CD4-positive, alpha-beta T cell treated with Interleukin-10 for 1 hour (primary cell): ENCODE results near the gene COPS9.

Experiments
- DNase-seq: peaks from one replicate; pipeline ENCODE4 v3.0.0-alpha.2; 2020

The COPS9 gene

GRCh38 chr2:240106765-240107476 lies 29.2 kb downstream of the COPS9 start:
- no peak for DNase-seq

- DNase-seq, result no peak
These were observed 30.1 kb downstream of the COPS9 start for GRCh38 chr2:240105982-240106381.

- DNase-seq, result no peak
These were observed 33.0 kb downstream of the COPS9 start for GRCh38 chr2:240103136-240103535.

- DNase-seq, result no peak
These were observed 37.8 kb downstream of the COPS9 start for GRCh38 chr2:240098349-240098748.

- DNase-seq, result no peak
These were observed 40.3 kb downstream of the COPS9 start for GRCh38 chr2:240095556-240096523.

- DNase-seq, result no peak
These were observed 46.8 kb downstream of the COPS9 start for GRCh38 chr2:240089306-240089705.

- DNase-seq, result no peak
These were observed 49.5 kb downstream of the COPS9 start for GRCh38 chr2:240086563-240086962.
